Measurements from ENCODE around the gene GNLY.
"Not testable (repeated sequence)": the region's sequence is repeated elsewhere in the genome, so short reads cannot be mapped to it uniquely, and the experiment has no call there.

Gene GNLY

GRCh38 chr2:85665264-85665937 is 28.8 kb upstream of the GNLY start:
- no peak for DNase-seq

- no peak for DNase-seq
Measured at GRCh38 chr2:85666016-85666415, 28.1 kb upstream of the GNLY start.

- DNase-seq = peak; percentile 30
Measured at GRCh38 chr2:85666435-85667316, 27.5 kb upstream of the GNLY start.

GRCh38 chr2:85667561-85668008 is 26.6 kb upstream of the GNLY start:
- no peak for DNase-seq

- DNase-seq = no peak
Measured at GRCh38 chr2:85668009-85668856, 25.9 kb upstream of the GNLY start, which contains the start of gene SFTPB. SFTPB (minus strand) TSS chr2:85668199; CDS start chr2:85668183, 16 bp downstream.

- DNase-seq = no peak
Measured at GRCh38 chr2:85668857-85669142, 25.4 kb upstream of the GNLY start.

GRCh38 chr2:85669549-85669948 is 24.6 kb upstream of the GNLY start:
- no peak for DNase-seq

GRCh38 chr2:85670416-85670815 is 23.7 kb upstream of the GNLY start:
- not testable (repeated sequence) for DNase-seq

- DNase-seq = peak; percentile 48
Measured at GRCh38 chr2:85672456-85672855, 21.7 kb upstream of the GNLY start.

- no peak for DNase-seq
Measured at GRCh38 chr2:85673716-85674375, 20.3 kb upstream of the GNLY start.

GRCh38 chr2:85674417-85674816 is 19.7 kb upstream of the GNLY start:
- DNase-seq = no peak

GRCh38 chr2:85675427-85675826 is 18.7 kb upstream of the GNLY start:
- DNase-seq = no peak

GRCh38 chr2:85675866-85676548 is 18.2 kb upstream of the GNLY start:
- peak; percentile 26 for DNase-seq

GRCh38 chr2:85678377-85678776 is 15.8 kb upstream of the GNLY start:
- peak; percentile 92 for DNase-seq

- peak; percentile 84 for DNase-seq
Measured at GRCh38 chr2:85678794-85679672, 15.1 kb upstream of the GNLY start.

GRCh38 chr2:85680707-85681371 is 13.3 kb upstream of the GNLY start:
- DNase-seq = no peak

GRCh38 chr2:85681372-85681763 is 12.8 kb upstream of the GNLY start:
- no peak for DNase-seq

GRCh38 chr2:85681776-85682175 is 12.4 kb upstream of the GNLY start:
- DNase-seq = no peak

GRCh38 chr2:85682378-85682777 is 11.8 kb upstream of the GNLY start:
- no peak for DNase-seq

- DNase-seq = no peak
Measured at GRCh38 chr2:85684380-85684779, 9.8 kb upstream of the GNLY start.

- peak; percentile 40 for DNase-seq
Measured at GRCh38 chr2:85684806-85685205, 9.4 kb upstream of the GNLY start.
